ENCODE measurements around the gene CMTM5. TPM values are rescaled to one million over a fixed set of nuclear protein-coding genes. Genes with fewer than 3 reads are reported as not detected.
A peak's percentile ranks its signal among the peaks of the same experiment; 100 is the strongest.

CMTM5 gene
- total and polyA plus RNA-seq, 7 experiments from 2014 or later, result not detected

- Histone ChIP-seq H3K9me3 (ENCODE audit: control insufficient read depth in 2 of 3, low read length in 3 of 3) (no peaks in the 10 kb centered on the region), H3K27me3 (ENCODE audit: control insufficient read depth in 2 of 2, insufficient read depth in 2 of 2, low read length in 2 of 2) (no peaks in the 10 kb centered on the region), H3K27ac (ENCODE audit: low read depth, low read length) (no peak overlapping the region), H3K36me3 (ENCODE audit: control insufficient read depth in 2 of 3, insufficient read depth in 3 of 3, low read length in 3 of 3) (no peaks in the 10 kb centered on the region), H3K4me1 (ENCODE audit: control insufficient read depth in 2 of 2, insufficient read depth in 2 of 2, low read length in 2 of 2) (no peaks in the 10 kb centered on the region), H3K4me3 (ENCODE audit: low read length) (no peak overlapping the region)
- Mint-ChIP-seq H3K27ac (no peak overlapping the region), H3K4me3 (no peak overlapping the region), H3K36me3 (no peaks in the 10 kb centered on the region), H3K27me3 (peaks cover 27 to 40% (median 33%) of the 10 kb centered on the region in 5 donors), H3K9me3 (peaks cover 0 to 3% (median 0%) of the 10 kb centered on the region in 11 donors), H3K4me1 (peaks cover 0 to 5% (median 3%) of the 10 kb centered on the region in 7 donors)
- ATAC-seq (no peak), DNase-seq (no peak)
- ChIA-PET CTCF (no interaction called here), POLR2A (no interaction called here)
- intact Hi-C loops (cut with micrococcal nuclease), result no loop called here
Measured at GRCh38 chr14:23365732-23366425, 11.0 kb upstream of the CMTM5 start.

- Mint-ChIP-seq H3K4me1 (peaks cover 0 to 5% (median 3%) of the 10 kb centered on the region in 7 donors), H3K27me3 (peaks cover 25 to 39% (median 29%) of the 10 kb centered on the region in 5 donors), H3K36me3 (no peaks in the 10 kb centered on the region), H3K4me3 (peak overlapping the region in 3 of 10 donors; percentile 8 to 21 (median 18)), H3K27ac (no peak overlapping the region), H3K9me3 (peaks cover 0 to 3% (median 0%) of the 10 kb centered on the region in 11 donors)
- Histone ChIP-seq H3K36me3 (ENCODE audit: control insufficient read depth in 2 of 3, insufficient read depth in 3 of 3, low read length in 3 of 3) (no peaks in the 10 kb centered on the region), H3K4me1 (ENCODE audit: control insufficient read depth in 2 of 2, insufficient read depth in 2 of 2, low read length in 2 of 2) (no peaks in the 10 kb centered on the region), H3K9me3 (ENCODE audit: control insufficient read depth in 2 of 3, low read length in 3 of 3) (no peaks in the 10 kb centered on the region), H3K27ac (ENCODE audit: low read depth, low read length) (no peak overlapping the region), H3K4me3 (ENCODE audit: low read length) (no peak overlapping the region), H3K27me3 (ENCODE audit: control insufficient read depth in 2 of 2, insufficient read depth in 2 of 2, low read length in 2 of 2) (no peaks in the 10 kb centered on the region)
- POLR2A ChIA-PET, result no interaction called here
- intact Hi-C loops (cut with micrococcal nuclease), result no loop called here
- DNase-seq (no peak), ATAC-seq (no peak)
- CTCF ChIA-PET, result no interaction called here
Measured at GRCh38 chr14:23366426-23366921, 10.4 kb upstream of the CMTM5 start.

- no peak for ATAC-seq
- H3K9me3 ChIP-seq (ENCODE audit: control insufficient read depth in 2 of 3, low read length in 3 of 3), result no peaks in the 10 kb centered on the region
- POLR2A ChIA-PET, result interaction anchor here (0.8 kb wide), 1 partner anchor 111 kb away, joined by 4 read pairs; no protein-coding TSS in a partner anchor
- no peak overlapping the region for H3K4me3 ChIP-seq (ENCODE audit: low read length)
- Mint-ChIP-seq H3K9me3 (peaks cover 0 to 3% (median 0%) of the 10 kb centered on the region in 11 donors), H3K36me3 (no peaks in the 10 kb centered on the region), H3K27me3 (peaks cover 13 to 25% (median 18%) of the 10 kb centered on the region in 5 donors), H3K4me1 (peaks cover 0 to 4% (median 0%) of the 10 kb centered on the region in 7 donors), H3K27ac (no peak overlapping the region), H3K4me3 (no peak overlapping the region)
- intact Hi-C loops (cut with micrococcal nuclease), result no loop called here
- no peaks in the 10 kb centered on the region for H3K4me1 ChIP-seq (ENCODE audit: control insufficient read depth in 2 of 2, insufficient read depth in 2 of 2, low read length in 2 of 2)
- H3K27ac ChIP-seq (ENCODE audit: low read depth, low read length), result no peak overlapping the region
- DNase-seq, result no peak
- no peaks in the 10 kb centered on the region for H3K36me3 ChIP-seq (ENCODE audit: control insufficient read depth in 2 of 3, insufficient read depth in 3 of 3, low read length in 3 of 3)
- H3K27me3 ChIP-seq (ENCODE audit: control insufficient read depth in 2 of 2, insufficient read depth in 2 of 2, low read length in 2 of 2), result no peaks in the 10 kb centered on the region
- CTCF ChIA-PET, result interaction anchor here (1.9 kb wide), 1 partner anchor 10 kb away, joined by 5 read pairs; no protein-coding TSS in a partner anchor
Measured at GRCh38 chr14:23370221-23370620, 6.6 kb upstream of the CMTM5 start.

GRCh38 chr14:23371865-23372264 is 5.0 kb upstream of the CMTM5 start:
- POLR2A ChIA-PET, result no interaction called here
- CTCF ChIA-PET, result no interaction called here
- no peaks in the 10 kb centered on the region for H3K36me3 Mint-ChIP-seq
- H3K4me3 Mint-ChIP-seq, result no peak overlapping the region
- peaks cover 11 to 20% (median 13%) of the 10 kb centered on the region in 5 donors for H3K27me3 Mint-ChIP-seq
- H3K27ac Mint-ChIP-seq, result no peak overlapping the region
- intact Hi-C loops (cut with micrococcal nuclease), result no loop called here
- DNase-seq (no peak), ATAC-seq (no peak)
- H3K4me1 Mint-ChIP-seq, result peaks cover 0 to 4% (median 0%) of the 10 kb centered on the region in 7 donors
- no peaks in the 10 kb centered on the region for H3K27me3 ChIP-seq (ENCODE audit: control insufficient read depth in 2 of 2, insufficient read depth in 2 of 2, low read length in 2 of 2)
- no peak overlapping the region for H3K27ac ChIP-seq (ENCODE audit: low read depth, low read length)
- peaks cover 0 to 3% (median 0%) of the 10 kb centered on the region in 11 donors for H3K9me3 Mint-ChIP-seq
- H3K36me3 ChIP-seq (ENCODE audit: control insufficient read depth in 2 of 3, insufficient read depth in 3 of 3, low read length in 3 of 3), result no peaks in the 10 kb centered on the region
- H3K9me3 ChIP-seq (ENCODE audit: control insufficient read depth in 2 of 3, low read length in 3 of 3), result no peaks in the 10 kb centered on the region
- H3K4me3 ChIP-seq (ENCODE audit: low read length), result no peak overlapping the region
- no peaks in the 10 kb centered on the region for H3K4me1 ChIP-seq (ENCODE audit: control insufficient read depth in 2 of 2, insufficient read depth in 2 of 2, low read length in 2 of 2)

GRCh38 chr14:23372509-23372908 is 4.3 kb upstream of the CMTM5 start, which contains the start of gene IL25:
TSS of gene IL25 (plus strand) at chr14:23372809.
- DNase-seq (no peak), ATAC-seq (no peak)
- H3K27me3 Mint-ChIP-seq, result peaks cover 4 to 13% (median 7%) of the 10 kb centered on the region in 5 donors
- peaks cover 0 to 4% (median 0%) of the 10 kb centered on the region in 7 donors for H3K4me1 Mint-ChIP-seq
- H3K36me3 Mint-ChIP-seq, result no peaks in the 10 kb centered on the region
- Histone ChIP-seq H3K4me1 (ENCODE audit: control insufficient read depth in 2 of 2, insufficient read depth in 2 of 2, low read length in 2 of 2) (no peaks in the 10 kb centered on the region), H3K27ac (ENCODE audit: low read depth, low read length) (no peak within 1 kb of the TSS), H3K36me3 (ENCODE audit: control insufficient read depth in 2 of 3, insufficient read depth in 3 of 3, low read length in 3 of 3) (no peaks in the 10 kb centered on the region), H3K4me3 (ENCODE audit: low read length) (no peak within 1 kb of the TSS), H3K9me3 (ENCODE audit: control insufficient read depth in 2 of 3, low read length in 3 of 3) (no peaks in the 10 kb centered on the region), H3K27me3 (ENCODE audit: control insufficient read depth in 2 of 2, insufficient read depth in 2 of 2, low read length in 2 of 2) (no peaks in the 10 kb centered on the region)
- ChIA-PET CTCF (no interaction called here), POLR2A (no interaction called here)
- intact Hi-C loops (cut with micrococcal nuclease), result no loop called here
- peaks cover 0 to 3% (median 0%) of the 10 kb centered on the region in 11 donors for H3K9me3 Mint-ChIP-seq
- no peak within 1 kb of the TSS for H3K4me3 Mint-ChIP-seq
- H3K27ac Mint-ChIP-seq, result no peak within 1 kb of the TSS

GRCh38 chr14:23373041-23373440 is 3.8 kb upstream of the CMTM5 start:
- Histone ChIP-seq H3K27me3 (ENCODE audit: control insufficient read depth in 2 of 2, insufficient read depth in 2 of 2, low read length in 2 of 2) (no peaks in the 10 kb centered on the region), H3K27ac (ENCODE audit: low read depth, low read length) (no peak overlapping the region), H3K9me3 (ENCODE audit: control insufficient read depth in 2 of 3, low read length in 3 of 3) (no peaks in the 10 kb centered on the region), H3K4me1 (ENCODE audit: control insufficient read depth in 2 of 2, insufficient read depth in 2 of 2, low read length in 2 of 2) (no peaks in the 10 kb centered on the region), H3K36me3 (ENCODE audit: control insufficient read depth in 2 of 3, insufficient read depth in 3 of 3, low read length in 3 of 3) (no peaks in the 10 kb centered on the region), H3K4me3 (ENCODE audit: low read length) (no peak overlapping the region)
- intact Hi-C loops (cut with micrococcal nuclease), result no loop called here
- ChIA-PET POLR2A (interaction anchor here (0.6 kb wide), 1 partner anchor 31 kb away, joined by 3 read pairs; no protein-coding TSS in a partner anchor), CTCF (no interaction called here)
- peaks cover 0 to 8% (median 4%) of the 10 kb centered on the region in 5 donors for H3K27me3 Mint-ChIP-seq
- no peaks in the 10 kb centered on the region for H3K36me3 Mint-ChIP-seq
- H3K4me3 Mint-ChIP-seq, result no peak overlapping the region
- peaks cover 0 to 4% (median 0%) of the 10 kb centered on the region in 7 donors for H3K4me1 Mint-ChIP-seq
- H3K9me3 Mint-ChIP-seq, result peaks cover 0 to 2% (median 0%) of the 10 kb centered on the region in 11 donors
- DNase-seq (no peak), ATAC-seq (no peak)
- H3K27ac Mint-ChIP-seq, result no peak overlapping the region
